Endothelial cell of umbilical vein (primary cell): ENCODE results near the gene PDIA5. TPM values are rescaled to one million over a fixed set of nuclear protein-coding genes. Genes with fewer than 3 reads are reported as not detected.

ENCODE experiments used
- BruUV-seq: library from RNA; stranded (reverse); fragments of 400-500 nt; replicated peaks from 2 replicates; lab custom pipeline; 2021; lab: Mats Ljungman, UMichigan
- CTCF ChIA-PET: fragments of 300-600, 350-600 bp; sonication (Branson Sonifier 250); formaldehyde crosslinking; loops from one replicate; lab custom pipeline; 2021; ENCODE audit warnings: antibody characterized with exemption, inconsistent platforms; lab: Charles Lee
- POLR2A ChIA-PET: fragments of 300-600, 350-600 bp; sonication (Branson Sonifier 250); formaldehyde crosslinking; loops from one replicate; lab custom pipeline; 2021; ENCODE audit warnings: antibody characterized with exemption, inconsistent platforms; lab: Charles Lee
- DNase-seq: peaks from one replicate; pipeline ENCODE4 v3.0.0-alpha.2; 2011; ENCODE audit warnings: low read depth, low spot score
- FAIRE-seq: peaks from 2 replicates; lab custom pipeline; 2011; peaks lifted over from hg19 to GRCh38; lab: Jason Lieb, UNC
- H2AFZ ChIP-seq: 2 replicates; pipeline ENCODE4 v1.6.0; 2012; ENCODE audit warnings: low read depth, low read length, control low read depth, inconsistent platforms
- H3K27ac ChIP-seq: 2 replicates; pipeline ENCODE4 v1.5.1; 2011; ENCODE audit warnings: low read depth, mild to moderate bottlenecking, control low read depth, low read length, moderate library complexity; ENCODE audit not compliant: insufficient read depth
- H3K27me3 ChIP-seq, 2 experiments: 2 replicates each; pipeline versions ENCODE4 v1.6.0 to v1.6.1; 2011; ENCODE audit warnings: low read length in 2 of 2, mixed read lengths in 1 of 2; ENCODE audit not compliant: control insufficient read depth in 2 of 2, insufficient read depth in 2 of 2
- H3K36me3 ChIP-seq, 2 experiments: 2 replicates in 1 of 2; 3 replicates in 1 of 2; pipeline ENCODE4 v1.5.1; 2011; ENCODE audit warnings: low read length in 2 of 2, mild to moderate bottlenecking in 1 of 2, moderate library complexity in 1 of 2; ENCODE audit not compliant: control insufficient read depth in 2 of 2, insufficient read depth in 2 of 2; ENCODE audit errors: extremely low read depth in 1 of 2
- H3K4me1 ChIP-seq: 3 replicates; pipeline ENCODE4 v1.5.1; 2011; ENCODE audit warnings: mild to moderate bottlenecking, low read length; ENCODE audit not compliant: control insufficient read depth, insufficient read depth; ENCODE audit errors: extremely low read depth
- H3K4me2 ChIP-seq: 2 replicates; pipeline ENCODE4 v1.6.1; 2011; ENCODE audit warnings: low read length, control low read depth, mixed read lengths; ENCODE audit not compliant: insufficient read depth
- H3K4me3 ChIP-seq, 3 experiments: fragments of 200-600 bp in 1 of 3; sonication (generic), shearing (Covaris generic) in 1 of 3; replicated peaks in 1 of 3; 2 replicates each; pipeline ENCODE4 v1.5.1; 2011 to 2016; ENCODE audit warnings: control low read depth in 3 of 3, low read length in 3 of 3, mild to moderate bottlenecking in 2 of 3, inconsistent platforms in 1 of 3, low read depth in 1 of 3, moderate library complexity in 1 of 3; ENCODE audit not compliant: insufficient read depth in 1 of 3
- H3K79me2 ChIP-seq: 2 replicates; pipeline ENCODE4 v1.6.0; 2012; ENCODE audit warnings: low read length, inconsistent platforms; ENCODE audit not compliant: control insufficient read depth, insufficient read depth
- H3K9ac ChIP-seq: replicated peaks from 2 replicates; pipeline ENCODE3; 2011; ENCODE audit warnings: low read length, control low read depth; ENCODE audit not compliant: insufficient read depth; ENCODE audit errors: extremely low read depth
- H3K9me1 ChIP-seq: replicated peaks from 3 replicates; pipeline ENCODE4 v1.6.0; 2011; ENCODE audit warnings: mild to moderate bottlenecking, low read length; ENCODE audit not compliant: control insufficient read depth, insufficient read depth; ENCODE audit errors: extremely low read depth
- H3K9me3 ChIP-seq: replicated peaks from 2 replicates; pipeline ENCODE4 v1.5.1; 2012; ENCODE audit warnings: low read length, inconsistent platforms; ENCODE audit not compliant: control insufficient read depth, insufficient read depth
- H4K20me1 ChIP-seq: replicated peaks from 2 replicates; pipeline ENCODE3; 2011; ENCODE audit warnings: mild to moderate bottlenecking, low read length; ENCODE audit not compliant: control insufficient read depth, insufficient read depth; ENCODE audit errors: extremely low read depth
- EZH2 ChIP-seq: IDR thresholded peaks from 2 replicates; pipeline ENCODE4 v1.6.1; 2012; ENCODE audit warnings: borderline replicate concordance, low read depth, mild to moderate bottlenecking, moderate library complexity, low read length, inconsistent platforms; ENCODE audit not compliant: severe bottlenecking
- FOS ChIP-seq: IDR thresholded peaks from 2 replicates; pipeline ENCODE4 v1.6.1; 2011; ENCODE audit warnings: mild to moderate bottlenecking, low read length, moderate library complexity, borderline replicate concordance; ENCODE audit not compliant: insufficient read depth
- GATA2 ChIP-seq: IDR thresholded peaks from 2 replicates; pipeline ENCODE4 v1.7.0; 2011; ENCODE audit warnings: low read depth, mild to moderate bottlenecking, moderate library complexity, mixed read lengths, low read length; ENCODE audit not compliant: insufficient read length, insufficient read depth
- JUN ChIP-seq: IDR thresholded peaks from 2 replicates; pipeline ENCODE4 v1.6.1; 2011; ENCODE audit warnings: borderline replicate concordance, low read depth; ENCODE audit not compliant: insufficient read length, insufficient read depth
- MAX ChIP-seq: IDR thresholded peaks from 2 replicates; pipeline ENCODE4 v1.6.1; 2011; ENCODE audit not compliant: insufficient read depth, insufficient read length
- MYC ChIP-seq: IDR thresholded peaks from one replicate; pipeline ENCODE4 v1.6.1; 2011; ENCODE audit warnings: mild to moderate bottlenecking, low read depth, low read length
- POLR2A ChIP-seq: IDR thresholded peaks from 2 replicates; pipeline ENCODE4 v1.6.1; 2012; ENCODE audit warnings: low read depth, mild to moderate bottlenecking, control low read depth, low read length
- POLR2AphosphoS5 ChIP-seq: IDR thresholded peaks from 2 replicates; pipeline ENCODE4 v1.6.1; 2012; ENCODE audit warnings: low read depth, mild to moderate bottlenecking, control low read depth, low read length, moderate library complexity; ENCODE audit not compliant: insufficient read depth
- dilution Hi-C: fragments of 300-500 bp; cut with MboI; formaldehyde crosslinking; loops from one replicate; pipeline ENCODE4 v1.15.0; 2019; ENCODE audit warnings: low sequenced_read_pairs; ENCODE audit not compliant: extremely low pct_ligation_motif_present
- intact Hi-C: fragments of 100-400 bp; cut with micrococcal nuclease; formaldehyde crosslinking; loops from one replicate; pipeline ENCODE4 v1.10.0; 2022
- polyA plus RNA-seq, 4 experiments: library from polyadenylated mRNA; depleted of rRNA in 3 of 4; stranded (reverse) in 3 of 4; unstranded in 1 of 4; fragments of >200 nt; gene quantifications; 2 replicates each; pipeline versions ENCODE4 v1.2.1 to v1.2.3, GENCODE V29; 2011 to 2012; ENCODE audit warnings: missing spikeins in 1 of 4
- total RNA-seq: library from RNA; stranded (reverse); gene quantifications from 2 replicates; pipeline ENCODE4 v1.2.3, GENCODE V29; 2021
- TF ChIP-seq, protein P1 (sequence below), 2 donors: IDR thresholded peaks; 1 replicate in 1 of 2; 2 replicates in 1 of 2; pipeline ENCODE4 v1.5.1; 2011; ENCODE audit warnings: low read length in 2 of 2, mild to moderate bottlenecking in 2 of 2, moderate library complexity in 2 of 2, control low read depth in 1 of 2, inconsistent platforms in 1 of 2, low read depth in 1 of 2; ENCODE audit not compliant: insufficient read depth in 1 of 2; ENCODE audit errors: extremely low read depth in 1 of 2

The PDIA5 gene
- total and polyA plus RNA-seq, 2 donors (not counting 3 experiments of a cell fraction or from before 2014, with no cell fraction given): 55.7 to 85.6 TPM

- no peaks in the 10 kb centered on the region for H4K20me1 ChIP-seq
- no peaks in the 10 kb centered on the region for H3K9me1 ChIP-seq
- no peak overlapping the region for H3K4me2 ChIP-seq
- CTCF ChIA-PET: interaction anchor here (2.1 kb wide), 1 partner anchor 45 kb away, joined by 4 read pairs; the partner anchor contains the start of gene SEMA5B
- FAIRE-seq: no peak
- no peaks in the 10 kb centered on the region for H3K9me3 ChIP-seq
- H3K27ac ChIP-seq: no peak overlapping the region
- no peak overlapping the region for H2AFZ ChIP-seq
- peaks cover 97% of the 10 kb centered on the region for H3K79me2 ChIP-seq
- no peak overlapping the region for H3K4me3 ChIP-seq
- H3K4me1 ChIP-seq: peaks cover 27% of the 10 kb centered on the region
- POLR2A ChIA-PET: interaction anchor here (1.0 kb wide), 1 partner anchor 279 kb away, joined by 3 read pairs; the partner anchor contains the start of gene HSPBAP1
- TF ChIP-seq FOS (no peak), EZH2 (no peak), GATA2 (no peak), JUN (no peak), MAX (no peak), POLR2AphosphoS5 (no peak), MYC (no peak), POLR2A (no peak)
- TF ChIP-seq, protein P1, sequence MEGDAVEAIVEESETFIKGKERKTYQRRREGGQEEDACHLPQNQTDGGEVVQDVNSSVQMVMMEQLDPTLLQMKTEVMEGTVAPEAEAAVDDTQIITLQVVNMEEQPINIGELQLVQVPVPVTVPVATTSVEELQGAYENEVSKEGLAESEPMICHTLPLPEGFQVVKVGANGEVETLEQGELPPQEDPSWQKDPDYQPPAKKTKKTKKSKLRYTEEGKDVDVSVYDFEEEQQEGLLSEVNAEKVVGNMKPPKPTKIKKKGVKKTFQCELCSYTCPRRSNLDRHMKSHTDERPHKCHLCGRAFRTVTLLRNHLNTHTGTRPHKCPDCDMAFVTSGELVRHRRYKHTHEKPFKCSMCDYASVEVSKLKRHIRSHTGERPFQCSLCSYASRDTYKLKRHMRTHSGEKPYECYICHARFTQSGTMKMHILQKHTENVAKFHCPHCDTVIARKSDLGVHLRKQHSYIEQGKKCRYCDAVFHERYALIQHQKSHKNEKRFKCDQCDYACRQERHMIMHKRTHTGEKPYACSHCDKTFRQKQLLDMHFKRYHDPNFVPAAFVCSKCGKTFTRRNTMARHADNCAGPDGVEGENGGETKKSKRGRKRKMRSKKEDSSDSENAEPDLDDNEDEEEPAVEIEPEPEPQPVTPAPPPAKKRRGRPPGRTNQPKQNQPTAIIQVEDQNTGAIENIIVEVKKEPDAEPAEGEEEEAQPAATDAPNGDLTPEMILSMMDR (IDR thresholded peaks at IDR 0.05; ENCODE audit: extremely low read depth in 1 of 2, insufficient read depth in 1 of 2, low read depth in 1 of 2, low read length in 2 of 2): no peak
- no peak for DNase-seq
- no TSS peak for BruUV-seq
- no peak overlapping the region for H3K9ac ChIP-seq
- H3K27me3 ChIP-seq: no peaks in the 10 kb centered on the region
- H3K36me3 ChIP-seq: no peaks in the 10 kb centered on the region
- intact Hi-C loops: no loop called here
- dilution Hi-C loops: no loop called here
Measured at GRCh38 chr3:123072564-123072963, 5.7 kb downstream of the PDIA5 start.
